Sigmoid colon (tissue), 4 donors: Measurements from ENCODE around the gene SRD5A1.
A peak's percentile ranks its signal among the peaks of the same experiment; 100 is the strongest.

Experiments used
- EP300 ChIP-seq, 4 donors: sonication (generic); formaldehyde crosslinking; IDR thresholded peaks; one replicate each; pipeline ENCODE4 v1.6.1; 2017; ENCODE audit warnings: antibody characterized with exemption in 4 of 4
- POLR2A ChIP-seq, 2 donors: fragments of 450-650 bp; IDR thresholded peaks; one replicate each; pipeline ENCODE4 v1.6.1; 2016; ENCODE audit warnings: antibody characterized with exemption in 2 of 2, mild to moderate bottlenecking in 2 of 2, moderate library complexity in 2 of 2
- POLR2AphosphoS5 ChIP-seq, 4 donors: sonication (generic); formaldehyde crosslinking; IDR thresholded peaks; one replicate each; pipeline ENCODE4 v1.6.1; 2017; ENCODE audit warnings: antibody characterized with exemption in 4 of 4
- TF ChIP-seq, protein P1 (sequence below), 4 experiments: fragments of 450-650 bp in 3 of 4; fragments of 200-600 bp in 1 of 4; IDR thresholded peaks; one replicate each; pipeline ENCODE4 v1.5.1; 2016 to 2019; ENCODE audit warnings: antibody characterized with exemption in 4 of 4, mild to moderate bottlenecking in 3 of 4, moderate library complexity in 2 of 4

DNA sequence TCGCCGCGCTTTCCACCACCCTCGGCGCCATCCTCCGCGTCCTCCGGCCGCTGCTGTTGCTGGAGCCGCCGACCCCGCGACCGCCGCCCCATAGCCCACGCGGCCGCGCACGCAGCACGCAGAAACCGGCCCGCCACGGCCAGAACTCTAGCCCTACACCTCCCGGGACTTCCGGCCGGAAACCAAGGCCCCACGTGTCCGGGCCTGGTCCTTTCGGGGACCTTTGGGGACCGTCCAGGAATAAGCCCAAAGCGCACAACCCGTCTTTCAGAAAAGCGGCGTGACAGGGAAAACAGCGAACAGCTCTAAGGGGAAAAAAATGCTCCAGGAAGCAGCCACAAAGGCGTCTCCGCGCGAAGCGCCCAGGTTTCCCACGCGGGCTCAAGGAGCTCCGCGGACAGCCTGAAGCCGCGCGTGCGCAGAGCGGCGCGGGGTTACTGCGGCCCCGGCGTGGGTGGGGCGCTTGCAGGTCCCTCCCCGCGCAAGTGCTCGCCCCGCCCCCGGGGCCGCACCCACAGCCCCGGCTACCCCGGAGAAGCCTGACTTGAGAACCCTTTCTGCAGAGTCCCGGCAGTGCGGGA, at the start of gene SRD5A1, which contains the start of gene NSUN2:
- peak; percentile 56 to 83 (median 67) for TF ChIP-seq POLR2AphosphoS5 (IDR thresholded peaks at IDR 0.05)
- TF ChIP-seq, protein P1, sequence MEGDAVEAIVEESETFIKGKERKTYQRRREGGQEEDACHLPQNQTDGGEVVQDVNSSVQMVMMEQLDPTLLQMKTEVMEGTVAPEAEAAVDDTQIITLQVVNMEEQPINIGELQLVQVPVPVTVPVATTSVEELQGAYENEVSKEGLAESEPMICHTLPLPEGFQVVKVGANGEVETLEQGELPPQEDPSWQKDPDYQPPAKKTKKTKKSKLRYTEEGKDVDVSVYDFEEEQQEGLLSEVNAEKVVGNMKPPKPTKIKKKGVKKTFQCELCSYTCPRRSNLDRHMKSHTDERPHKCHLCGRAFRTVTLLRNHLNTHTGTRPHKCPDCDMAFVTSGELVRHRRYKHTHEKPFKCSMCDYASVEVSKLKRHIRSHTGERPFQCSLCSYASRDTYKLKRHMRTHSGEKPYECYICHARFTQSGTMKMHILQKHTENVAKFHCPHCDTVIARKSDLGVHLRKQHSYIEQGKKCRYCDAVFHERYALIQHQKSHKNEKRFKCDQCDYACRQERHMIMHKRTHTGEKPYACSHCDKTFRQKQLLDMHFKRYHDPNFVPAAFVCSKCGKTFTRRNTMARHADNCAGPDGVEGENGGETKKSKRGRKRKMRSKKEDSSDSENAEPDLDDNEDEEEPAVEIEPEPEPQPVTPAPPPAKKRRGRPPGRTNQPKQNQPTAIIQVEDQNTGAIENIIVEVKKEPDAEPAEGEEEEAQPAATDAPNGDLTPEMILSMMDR (IDR thresholded peaks at IDR 0.05), result no peak
- peak; percentile 40 to 41 for TF ChIP-seq POLR2A (IDR thresholded peaks at IDR 0.05)
- TF ChIP-seq EP300 (IDR thresholded peaks at IDR 0.05), result no peak
